NCI-H524 treated with DMSO at 0.1 percent for 48 hours (cell line): Measurements from ENCODE around the gene ARID4B.
A peak's percentile ranks its signal among the peaks of the same experiment; 100 is the strongest.
"Not testable (repeated sequence)": the region's sequence is repeated elsewhere in the genome, so short reads cannot be mapped to it uniquely, and the experiment has no call there.

Source experiments
- DNase-seq: peaks from one replicate; lab custom pipeline; 2025; lab: John Stamatoyannopoulos, UW

The ARID4B gene

DNA sequence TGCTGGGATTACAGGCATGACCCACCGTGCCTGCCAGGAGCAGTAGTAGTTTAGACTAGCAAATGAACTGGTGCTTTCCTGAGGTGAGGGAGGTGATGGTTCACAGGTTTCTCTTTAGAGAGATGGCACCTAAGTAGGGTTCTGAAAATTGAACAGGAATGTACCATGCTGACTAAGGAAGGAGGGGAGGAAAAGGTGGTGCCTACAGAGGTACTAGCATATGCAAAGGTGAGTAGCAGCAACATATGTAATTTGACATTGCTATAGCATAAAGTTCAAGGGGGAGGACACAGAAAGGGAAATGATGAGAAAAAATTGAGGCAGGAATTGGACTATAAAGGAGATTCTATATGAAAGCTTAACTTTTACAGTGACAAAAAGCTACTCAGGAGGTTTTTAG is 101.0 kb downstream of the ARID4B start:
- no peak for DNase-seq

DNA sequence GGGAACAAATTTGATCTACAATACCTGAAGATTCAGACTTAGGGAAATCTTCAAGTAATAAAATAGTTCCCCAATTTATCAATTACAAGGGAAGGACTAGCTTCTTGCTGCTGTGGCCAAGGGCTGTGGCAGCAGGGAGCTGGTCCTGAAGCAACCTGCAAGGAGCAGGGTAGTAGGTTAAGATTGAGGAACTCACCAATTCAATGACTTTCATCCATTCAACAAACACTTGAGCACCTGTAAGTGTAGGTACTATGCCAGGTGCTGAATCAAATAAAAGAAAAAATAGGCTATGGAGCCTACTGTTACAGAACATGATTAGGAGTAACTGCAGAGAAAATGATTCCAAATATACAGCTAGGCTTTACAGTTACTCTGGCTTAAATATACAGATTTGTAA is 102.7 kb downstream of the ARID4B start:
- no peak for DNase-seq

DNA sequence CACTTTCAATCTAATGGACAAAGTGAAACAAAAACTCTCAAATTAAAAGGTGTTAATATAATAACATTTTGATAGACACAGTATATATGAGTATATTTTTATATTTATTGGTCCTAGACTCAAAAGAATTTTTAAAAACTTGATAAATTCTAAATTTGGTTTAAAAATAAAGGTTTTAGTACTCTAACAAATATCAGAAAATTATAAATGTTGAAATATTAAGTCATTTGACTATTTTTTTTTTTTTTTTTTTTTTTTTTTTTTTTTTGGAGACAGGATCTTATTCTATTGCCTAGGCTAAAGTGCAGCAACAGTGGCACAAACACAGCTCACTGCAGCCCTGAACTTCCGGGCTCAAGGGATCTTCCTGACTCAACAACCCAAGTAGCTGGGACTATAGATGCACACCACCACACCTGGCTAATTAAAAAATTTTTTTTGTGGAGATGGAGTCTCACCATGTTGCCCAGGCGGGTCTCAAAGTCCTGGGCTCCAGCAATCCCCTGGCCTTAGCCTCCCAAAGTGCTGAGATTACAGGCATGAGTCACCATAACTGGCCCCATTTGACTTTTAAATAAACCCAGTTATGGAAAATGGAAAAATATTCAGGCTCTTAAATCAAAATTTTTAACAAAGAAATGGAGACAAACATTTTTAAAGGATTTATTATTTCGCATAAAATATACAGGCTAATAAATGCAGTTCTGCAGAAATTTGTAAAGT is 106.2 kb downstream of the ARID4B start:
- DNase-seq: no peak

DNA sequence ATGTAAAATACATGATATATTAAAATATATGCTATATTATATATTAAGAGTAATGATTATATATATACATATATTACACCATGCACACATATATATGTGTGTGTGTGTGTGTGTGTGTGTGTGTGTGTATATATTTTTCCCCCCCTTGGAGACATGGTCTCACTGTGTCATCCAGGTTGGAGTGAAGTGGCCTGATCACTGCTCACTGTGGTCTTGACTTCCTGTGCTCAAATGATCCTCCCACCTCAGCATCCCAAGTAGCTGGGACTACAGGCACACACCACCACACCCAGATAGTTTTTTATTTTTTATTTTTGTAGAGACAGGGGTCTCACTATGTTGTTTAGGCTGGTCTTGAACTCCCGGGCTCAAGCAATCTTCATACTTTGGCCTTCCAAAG is 112.5 kb downstream of the ARID4B start:
- DNase-seq: no peak

DNA sequence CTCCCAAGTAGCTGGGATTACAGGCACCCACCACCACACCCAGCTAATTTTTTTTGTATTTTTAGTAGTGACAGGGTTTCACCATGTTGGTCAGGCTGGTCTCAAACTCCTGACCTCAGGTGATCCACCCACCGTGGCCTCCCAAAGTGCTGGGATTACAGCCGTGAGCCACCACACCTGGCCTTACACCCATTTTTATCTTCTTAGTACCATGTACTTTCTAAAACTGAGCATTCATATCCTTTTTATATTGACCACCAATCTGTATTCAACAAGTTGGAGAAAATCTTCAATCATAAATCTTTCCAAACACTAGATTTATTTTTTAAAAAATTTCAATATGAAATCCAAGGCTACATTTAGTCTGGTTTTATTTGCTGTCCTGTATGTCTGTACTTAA is 113.0 kb downstream of the ARID4B start:
- DNase-seq: not testable (repeated sequence)

DNA sequence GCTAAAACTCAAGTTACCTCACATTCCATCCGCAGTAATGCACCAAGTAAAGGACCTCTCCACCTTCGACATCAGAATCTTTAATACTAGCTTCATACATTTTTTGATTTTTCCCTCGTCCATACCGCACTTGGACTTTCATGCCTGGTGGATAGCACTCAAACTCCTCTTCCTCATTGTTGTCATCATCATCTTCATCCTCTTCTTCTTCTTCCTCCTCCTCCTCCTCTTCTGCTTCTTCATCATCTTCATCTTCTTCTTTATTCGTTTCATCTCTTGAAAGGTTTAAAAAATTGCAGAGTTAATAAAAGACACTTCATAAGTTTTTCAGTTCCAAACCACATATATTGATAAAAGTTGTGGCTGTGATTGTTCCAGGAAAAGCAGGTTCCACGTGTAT is 114.2 kb downstream of the ARID4B start:
- DNase-seq: no peak

DNA sequence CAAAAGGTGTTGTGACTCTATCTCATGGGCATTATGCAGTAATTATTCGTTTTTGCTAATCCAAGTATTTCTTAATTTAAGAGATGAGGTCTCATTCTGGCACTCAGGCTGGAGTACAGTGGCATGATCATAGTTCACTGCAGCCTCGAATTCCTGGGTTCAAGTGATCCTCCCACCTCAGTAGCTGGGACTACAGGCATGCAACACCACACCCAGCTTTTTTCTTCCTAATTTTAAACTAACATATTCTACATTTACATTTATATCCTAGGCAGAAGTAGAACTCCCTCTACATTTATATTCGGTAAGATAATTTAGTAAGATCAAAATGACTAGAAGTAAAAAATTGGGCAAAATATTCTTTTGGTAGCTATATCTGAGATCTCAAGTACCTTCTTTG is 116.5 kb downstream of the ARID4B start:
- no peak for DNase-seq

DNA sequence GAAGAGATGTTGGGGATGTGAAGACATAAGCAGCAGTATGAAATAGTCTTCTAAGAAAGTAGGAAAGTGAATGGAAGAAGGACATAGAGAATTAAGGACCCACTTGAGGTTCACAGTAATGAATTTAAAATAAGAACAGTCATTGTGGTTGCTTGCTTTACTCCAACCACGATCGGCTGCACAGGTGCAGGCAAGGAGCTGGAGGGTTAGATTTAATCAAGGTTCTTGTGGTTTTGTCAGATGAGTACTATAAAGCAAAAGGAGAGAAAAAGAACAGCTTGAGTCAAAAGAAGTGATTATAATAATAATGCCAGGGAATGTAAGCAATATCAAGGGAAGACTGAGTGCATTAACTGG is 120.8 kb downstream of the ARID4B start:
- DNase-seq: no peak

DNA sequence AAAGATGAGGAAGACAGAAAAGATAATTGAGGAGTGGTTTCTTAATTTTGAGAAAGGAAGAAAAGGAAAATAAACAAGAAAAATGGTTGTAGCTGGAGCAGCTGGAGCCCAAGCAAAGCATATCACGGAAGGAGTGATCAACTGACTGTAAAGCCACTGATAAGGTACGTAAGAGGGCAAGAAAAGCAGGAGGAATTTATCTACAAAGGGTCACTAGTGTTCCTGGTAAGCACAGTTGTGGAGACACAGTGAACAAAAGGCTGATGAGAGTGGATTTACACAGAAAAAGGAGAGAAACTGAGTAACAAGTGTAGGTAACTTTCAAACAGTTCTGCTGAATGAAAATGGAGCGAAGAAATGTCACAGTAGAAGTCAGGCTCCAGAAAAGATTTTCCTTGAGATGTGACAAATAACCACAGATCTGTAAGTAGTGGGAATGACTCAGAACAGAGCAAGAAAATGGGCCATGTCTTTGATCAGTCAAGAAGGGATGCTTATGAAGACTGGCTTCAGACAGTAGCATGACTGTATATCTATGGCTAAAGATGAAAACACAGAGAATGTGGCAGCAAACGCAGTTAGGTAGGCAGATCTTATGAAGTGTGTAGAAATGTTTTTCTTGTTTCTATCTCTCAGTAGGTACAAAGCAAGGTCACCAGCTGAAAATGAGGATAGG is 121.3 kb downstream of the ARID4B start:
- DNase-seq: no peak

DNA sequence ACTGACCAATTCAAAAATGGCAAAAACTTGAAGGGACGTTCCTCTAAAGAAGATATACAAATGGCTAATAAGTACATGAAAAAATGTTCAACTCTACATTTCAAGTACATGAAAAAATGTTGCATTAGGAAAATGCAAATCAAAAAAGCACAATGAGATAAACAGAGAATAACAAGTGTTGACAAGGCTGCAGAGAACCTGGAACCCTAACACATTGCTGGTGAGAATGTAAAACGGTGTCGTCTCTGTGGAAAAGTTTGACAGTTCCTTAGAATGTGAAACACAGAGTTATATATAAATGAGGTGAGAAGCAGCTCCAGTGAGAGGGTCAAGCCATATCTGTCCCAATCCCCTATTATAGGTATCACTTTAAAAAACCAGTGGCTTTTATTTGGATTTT is 122.3 kb downstream of the ARID4B start:
- no peak for DNase-seq

DNA sequence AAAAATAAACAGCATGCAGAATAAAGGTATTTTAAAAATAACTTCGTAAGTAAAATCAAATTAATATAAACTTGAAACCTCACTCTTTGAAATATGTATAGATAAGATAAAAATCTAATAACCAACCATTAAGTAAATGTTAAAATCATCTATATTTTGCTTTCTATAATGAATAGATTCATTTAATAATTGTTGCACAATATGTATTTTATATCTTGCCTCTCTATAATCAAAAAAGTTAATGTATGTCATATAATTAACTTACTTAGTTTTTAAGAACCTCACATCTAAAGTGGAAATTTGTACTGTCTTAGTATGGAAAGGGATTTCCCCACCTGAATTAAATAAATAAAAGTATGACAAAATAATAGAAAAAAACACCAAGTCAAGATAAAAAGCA is 124.6 kb downstream of the ARID4B start:
- DNase-seq: no peak

DNA sequence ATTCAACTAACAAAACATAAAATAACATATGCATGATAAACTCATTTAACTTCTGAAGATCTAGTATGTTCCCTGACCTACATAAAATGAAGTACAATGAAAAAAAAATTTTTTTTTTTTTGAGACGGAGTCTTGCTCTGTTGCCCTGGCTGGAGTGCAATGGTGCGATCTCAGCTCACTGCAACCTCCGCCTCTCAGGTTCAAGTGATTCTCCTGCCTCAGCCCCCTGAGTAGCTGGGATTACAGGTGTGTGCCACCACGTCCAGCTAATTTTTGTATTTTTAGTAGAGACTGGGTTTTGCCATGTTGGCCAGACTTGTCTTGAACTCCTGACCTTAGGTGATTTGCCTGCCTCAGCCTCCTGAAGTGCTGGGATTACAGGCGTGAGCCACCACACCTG is 125.5 kb downstream of the ARID4B start:
- DNase-seq: not testable (repeated sequence)

DNA sequence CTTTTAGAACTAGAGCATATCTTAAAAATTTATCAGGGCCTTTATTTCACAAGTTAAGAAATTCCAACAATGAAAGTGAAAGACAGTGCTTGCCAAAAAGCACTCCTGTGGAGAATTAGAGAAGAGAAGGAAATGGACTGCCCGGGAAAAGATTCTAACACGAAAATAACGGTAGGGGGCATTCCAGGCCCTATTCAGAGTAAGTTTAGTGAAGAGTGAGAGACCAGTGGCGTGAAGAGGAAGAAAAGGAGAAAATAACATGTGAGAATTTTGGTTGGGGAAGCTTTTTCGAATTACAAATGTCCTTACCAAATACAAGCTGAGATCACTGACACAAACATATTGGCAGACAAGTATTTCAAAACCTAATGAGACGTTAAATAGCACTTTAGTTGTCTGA is 128.5 kb downstream of the ARID4B start:
- no peak for DNase-seq

DNA sequence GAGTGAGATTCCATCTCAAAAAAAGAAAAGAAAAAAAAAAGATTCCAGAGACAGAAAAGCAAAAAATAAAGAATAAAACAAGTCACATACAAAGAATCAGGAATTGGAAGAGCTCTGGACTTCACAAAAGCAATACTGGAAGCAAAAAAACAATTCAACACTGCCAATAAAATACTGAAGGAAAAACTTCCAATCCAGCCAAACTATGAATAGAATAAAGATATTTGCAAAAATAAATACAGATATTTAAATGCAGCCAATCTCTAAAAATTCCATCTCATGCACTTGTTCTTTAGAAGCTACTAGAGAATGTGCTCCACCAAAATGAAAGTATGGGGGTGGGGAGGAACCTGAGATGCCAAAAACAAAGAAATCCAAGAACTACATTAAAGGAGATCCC is 137.5 kb downstream of the ARID4B start:
- DNase-seq: no peak

DNA sequence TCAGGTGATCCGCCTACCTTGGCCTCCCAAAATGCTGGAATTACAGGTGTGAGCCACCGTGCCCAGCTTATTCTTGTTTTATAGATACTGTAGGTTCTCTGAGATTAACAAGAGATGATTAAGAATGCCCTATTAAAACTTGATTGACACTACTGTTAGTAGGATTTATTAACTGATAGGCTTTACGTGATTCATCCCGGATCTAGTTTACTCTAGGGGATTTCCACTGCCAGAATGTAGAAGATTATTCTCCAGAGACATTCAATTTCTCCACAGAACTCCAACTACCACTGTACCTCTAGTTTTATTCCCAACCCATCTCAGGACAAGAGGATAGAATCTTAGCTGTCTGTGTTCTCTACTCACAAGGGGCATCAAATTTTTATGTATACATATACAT is 140.7 kb downstream of the ARID4B start:
- no peak for DNase-seq

DNA sequence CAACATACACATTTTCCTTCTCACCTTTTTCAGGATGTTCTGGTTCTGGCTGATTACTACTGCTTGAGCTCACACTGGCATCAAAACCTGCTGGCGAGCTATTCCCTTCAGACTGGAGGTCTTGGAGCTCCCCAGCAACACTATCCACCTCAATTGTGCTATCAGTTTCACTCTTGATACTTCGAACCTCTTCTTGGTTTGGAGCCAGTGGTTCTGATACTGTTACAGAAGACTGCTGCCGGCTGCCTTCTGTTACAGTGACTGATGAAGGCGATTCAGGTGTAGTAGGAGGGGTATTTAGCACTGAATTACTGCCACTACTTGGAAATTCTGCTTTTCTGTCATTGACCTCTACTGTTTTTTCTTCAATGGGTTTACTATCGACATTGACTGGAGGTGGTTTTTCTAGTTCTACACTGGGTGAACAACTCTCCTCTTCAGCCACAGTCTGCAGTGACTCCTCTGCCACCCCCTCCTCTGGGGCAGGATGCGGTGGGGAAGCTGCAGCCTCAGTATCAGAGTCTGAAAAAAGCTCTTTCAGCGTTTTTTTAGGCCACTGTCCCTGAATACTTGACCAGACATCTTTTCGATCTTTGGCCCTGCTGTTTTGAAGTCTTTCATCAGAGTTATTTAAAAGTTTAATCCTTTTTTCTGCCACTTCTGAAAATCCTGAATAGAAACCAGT is 146.3 kb downstream of the ARID4B start:
- DNase-seq: no peak

DNA sequence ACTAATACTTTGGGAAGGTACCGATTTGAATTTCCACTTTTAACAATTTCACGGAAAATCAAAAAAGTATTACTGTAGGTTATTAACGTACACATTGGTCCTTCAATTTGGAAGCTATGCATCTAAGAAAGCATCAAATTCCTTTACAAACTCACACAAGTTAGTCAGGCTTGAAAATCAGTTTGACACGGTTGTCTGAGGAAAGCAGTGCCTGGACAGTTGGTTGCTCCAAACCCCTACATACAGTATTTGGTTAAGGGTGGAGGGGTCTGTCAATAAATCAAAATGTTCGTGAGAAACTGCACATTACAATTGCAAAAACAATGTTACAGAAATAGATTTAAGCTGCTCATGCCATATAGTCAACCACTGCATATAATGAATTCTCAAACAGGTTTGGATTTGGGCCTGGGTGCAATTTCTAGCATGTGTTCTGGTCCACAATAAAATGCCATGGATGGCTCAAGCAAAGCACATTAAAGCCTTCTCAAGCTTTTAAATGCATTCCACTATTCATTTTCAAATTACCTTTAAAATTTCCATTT is 147.0 kb downstream of the ARID4B start:
- no peak for DNase-seq

DNA sequence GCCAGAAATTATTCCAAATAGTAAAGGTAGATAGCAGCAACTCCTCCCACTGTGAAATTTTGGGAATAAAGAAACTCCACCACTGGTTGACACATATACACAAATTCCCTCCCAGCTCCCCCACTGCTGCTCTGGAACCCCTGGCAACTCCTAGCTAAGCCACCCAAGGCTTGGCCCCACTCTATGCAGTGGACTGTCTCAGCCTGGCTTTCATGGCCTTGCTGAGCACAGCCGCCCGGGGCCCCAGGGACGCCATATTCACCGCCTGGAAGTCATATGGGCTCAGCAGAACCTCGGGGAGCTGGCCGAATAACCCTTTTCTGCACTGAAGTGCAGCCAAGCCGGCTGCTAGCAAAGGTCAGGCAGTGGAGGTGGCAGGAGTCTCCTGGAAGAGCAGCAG is 151.5 kb downstream of the ARID4B start:
- no peak for DNase-seq

DNA sequence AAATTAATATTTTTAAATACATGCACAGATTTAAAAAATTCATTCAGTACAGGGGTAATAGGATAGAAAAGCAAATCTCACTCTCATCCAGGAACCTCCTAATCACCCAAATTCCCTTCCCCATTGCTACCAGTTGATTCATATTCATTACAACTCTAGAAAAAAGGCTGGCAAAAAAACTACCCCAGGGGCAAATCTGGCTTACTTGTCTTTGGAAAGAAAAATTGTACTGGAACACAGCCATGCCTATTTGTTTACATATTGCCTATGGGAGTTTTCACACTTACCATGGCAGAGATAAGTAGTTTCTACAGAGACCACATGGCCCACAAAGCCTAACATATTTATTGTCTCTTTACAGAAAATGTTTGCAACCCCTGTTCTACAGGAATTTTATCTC is 158.0 kb downstream of the ARID4B start:
- DNase-seq: no peak

DNA sequence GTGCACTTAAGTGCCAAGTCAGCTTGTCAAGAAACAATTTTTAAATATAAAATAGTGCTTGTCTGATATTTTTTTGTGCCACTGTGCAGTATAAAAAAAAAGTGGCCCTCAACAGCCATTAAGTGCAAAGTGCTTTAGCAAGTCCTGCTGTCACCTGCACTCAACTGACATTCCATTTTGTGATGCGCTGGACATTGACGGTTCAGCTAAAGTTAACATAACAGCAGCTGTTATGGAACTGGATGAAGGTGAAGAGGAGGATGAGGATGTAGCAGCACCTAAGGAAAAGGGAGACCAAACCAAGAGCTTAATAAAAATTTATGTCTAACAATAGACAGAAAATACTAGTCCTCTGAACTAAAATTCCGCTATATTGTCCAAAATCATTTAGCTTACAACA is 159.6 kb downstream of the ARID4B start:
- DNase-seq: no peak

DNA sequence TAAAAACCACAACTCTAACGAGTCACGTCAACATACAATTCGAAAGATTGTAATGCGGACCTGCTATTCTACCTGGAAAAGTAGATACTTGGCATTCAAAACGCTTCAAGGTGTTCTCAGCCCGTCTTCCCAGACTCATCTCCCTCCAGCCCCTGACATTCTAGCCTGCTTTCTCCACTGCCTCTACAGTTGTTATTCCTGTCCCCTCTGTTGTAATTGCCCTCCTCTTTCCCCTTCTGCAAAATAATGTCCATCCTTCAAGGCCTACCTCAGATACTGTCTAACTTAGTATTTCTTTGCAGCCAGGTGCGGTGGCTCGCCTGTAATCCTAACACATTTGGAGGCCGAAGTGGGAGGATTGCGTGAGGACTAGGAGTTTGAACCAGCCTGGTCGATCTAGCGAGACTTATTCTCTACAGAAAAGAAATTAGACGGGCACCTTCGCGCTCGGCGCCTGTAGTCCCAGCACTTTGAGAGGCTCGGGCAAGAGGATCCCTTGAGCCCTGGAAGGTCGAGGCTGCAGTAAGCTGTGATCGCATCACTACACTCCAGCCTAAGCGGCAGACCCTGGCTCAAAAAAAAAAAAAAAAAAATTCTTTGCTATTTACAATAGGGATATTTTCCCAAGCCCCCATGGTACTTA is 166.2 kb downstream of the ARID4B start:
- no peak for DNase-seq

DNA sequence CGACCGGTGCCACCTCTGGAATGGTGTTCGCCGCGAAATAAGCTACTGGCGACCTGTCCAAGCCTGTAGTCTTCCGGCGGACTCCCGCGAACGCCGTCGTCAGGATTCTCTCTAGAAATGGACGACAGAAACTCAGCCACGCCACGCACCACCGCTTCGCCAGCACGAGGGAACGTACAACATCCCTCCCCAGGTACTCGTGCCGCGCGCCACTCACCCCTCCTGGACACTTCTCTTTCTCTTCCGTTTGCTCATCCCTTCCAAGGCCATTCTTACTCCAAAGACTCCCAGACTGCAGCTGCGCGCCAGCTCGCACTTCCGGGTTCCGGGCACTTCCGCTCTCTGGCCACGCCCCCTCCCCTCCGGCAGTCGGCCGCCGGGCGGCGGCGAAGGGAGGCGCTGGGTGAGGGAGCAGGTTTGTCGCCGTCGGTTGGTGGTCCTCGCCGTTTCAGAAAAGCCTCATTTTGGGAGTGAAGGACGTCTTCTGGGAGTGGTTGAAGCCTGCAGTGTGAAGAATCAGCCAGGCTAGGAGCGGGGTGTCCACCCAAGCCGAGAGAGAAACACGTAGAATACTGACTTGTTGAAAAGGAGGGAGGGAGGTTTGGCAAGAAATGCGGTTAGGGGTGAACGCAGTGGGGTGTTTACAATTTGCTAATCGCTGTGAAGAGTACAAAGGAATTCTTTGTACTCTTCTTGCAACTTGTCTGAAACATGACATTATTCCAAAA is 166.9 kb downstream of the ARID4B start, which contains the start of gene RBM34:
Gene RBM34, minus strand, starts transcription at position 294 of the 728 bp plus-strand sequence. Its CDS starts 24 bp downstream, at position 270.
- DNase-seq: peak; percentile 35
